Pons (tissue), 1 donor: ENCODE data around the gene ZNF423.

Source experiments
- DNase-seq: peaks from one replicate; pipeline ENCODE4 v3.0.0-alpha.2; 2016; ENCODE audit warnings: low spot score

ZNF423 gene

GRCh38 chr16:49554681-49555080, 301.2 kb downstream of the ZNF423 start:
- DNase-seq = no peak

DNA sequence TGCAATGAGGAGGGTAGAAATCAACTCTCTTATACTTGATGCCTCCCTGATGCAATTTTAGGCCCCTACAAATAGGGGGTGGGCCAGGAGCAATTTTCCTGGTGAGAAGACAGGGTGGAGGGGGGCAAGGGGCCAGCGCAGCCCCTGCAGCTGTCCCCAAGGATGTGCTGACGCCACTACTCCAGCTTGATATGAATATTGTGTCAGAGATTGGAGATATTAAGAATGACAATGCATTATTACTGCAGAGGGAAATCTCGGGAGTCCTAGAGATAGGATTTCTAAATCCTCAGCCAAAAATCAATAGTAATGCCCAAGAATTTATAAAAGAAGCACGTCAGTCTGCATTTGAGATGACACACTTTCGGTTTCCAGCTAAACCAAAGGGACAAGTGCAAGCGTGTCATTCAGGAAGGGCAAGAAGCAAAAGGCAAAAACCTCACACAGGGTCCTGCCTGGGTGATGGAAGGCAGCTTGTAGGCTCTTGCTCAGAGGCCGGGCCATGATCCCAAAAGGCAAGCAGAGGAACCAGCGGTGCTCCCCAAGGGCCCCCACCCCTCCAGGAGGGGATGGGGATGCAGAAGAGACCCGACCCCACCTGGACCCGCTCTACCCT, 303.5 kb downstream of the ZNF423 start:
- no peak for DNase-seq

- DNase-seq = no peak
These were observed 305.2 kb downstream of the ZNF423 start for GRCh38 chr16:49550666-49551065.

DNA sequence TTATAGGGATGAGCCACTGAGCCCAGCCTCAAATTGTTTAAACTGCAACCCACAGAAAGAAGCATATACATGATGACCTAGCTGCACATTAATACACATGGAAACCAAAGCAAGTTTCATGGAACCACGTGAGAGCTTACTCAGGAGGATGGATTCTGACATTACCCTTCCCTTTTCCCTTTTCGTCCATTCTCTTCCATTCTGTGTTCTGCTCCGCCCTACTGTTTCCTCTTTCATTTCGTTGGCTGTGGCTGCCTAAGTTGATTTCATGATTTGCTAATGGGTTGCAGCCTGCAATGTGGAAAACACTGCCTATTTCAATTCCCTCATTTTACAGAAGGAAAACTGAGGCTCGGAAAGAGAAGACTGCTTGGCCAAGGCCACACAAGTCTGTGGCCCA, 305.8 kb downstream of the ZNF423 start:
- no peak for DNase-seq

GRCh38 chr16:49548325-49548970, 307.5 kb downstream of the ZNF423 start:
- DNase-seq = no peak

DNA sequence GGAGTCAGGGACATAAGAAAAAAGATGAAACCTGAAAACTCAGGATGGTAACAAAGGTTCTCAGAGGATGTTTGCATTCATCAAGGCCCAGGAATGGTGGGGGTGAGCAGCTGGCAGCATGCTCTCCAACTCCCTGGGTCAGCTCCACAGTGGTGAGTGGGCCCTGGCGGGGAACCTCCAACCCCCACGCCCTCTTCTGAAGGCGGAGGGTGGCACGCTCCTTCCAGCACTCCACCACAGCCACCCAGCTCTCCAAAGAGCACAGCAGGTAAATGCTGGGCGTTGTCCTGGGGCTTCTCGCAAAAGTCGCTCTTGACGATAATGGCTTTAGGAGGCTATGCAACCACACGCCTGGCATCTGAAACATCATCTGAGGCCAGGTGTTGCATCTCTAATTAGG, 308.5 kb downstream of the ZNF423 start:
- no peak for DNase-seq

- DNase-seq = no peak
These were observed 309.2 kb downstream of the ZNF423 start for GRCh38 chr16:49546735-49547134.

GRCh38 chr16:49545741-49546448, 310.0 kb downstream of the ZNF423 start:
- DNase-seq = no peak

- no peak for DNase-seq
These were observed 310.7 kb downstream of the ZNF423 start for GRCh38 chr16:49545243-49545642.

DNA sequence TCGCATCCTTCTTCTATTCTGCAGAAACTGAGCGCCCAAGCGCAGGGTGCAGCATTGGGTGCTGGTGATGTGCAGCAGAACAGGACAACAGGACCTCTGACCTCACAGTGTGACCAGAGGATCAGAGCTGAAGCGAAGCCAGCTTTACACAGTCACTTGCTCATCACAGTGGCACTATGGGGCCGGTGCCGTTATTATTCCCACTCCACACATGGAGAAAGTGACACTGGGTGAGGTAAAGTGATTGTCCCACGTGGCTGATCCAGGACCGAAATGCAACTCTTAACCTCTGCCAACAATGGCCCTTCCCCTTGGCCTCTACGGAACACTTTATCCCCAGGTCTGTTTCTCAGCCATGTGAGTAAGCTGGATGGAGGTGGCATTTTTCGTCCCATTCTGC, 311.1 kb downstream of the ZNF423 start:
- no peak for DNase-seq

DNA sequence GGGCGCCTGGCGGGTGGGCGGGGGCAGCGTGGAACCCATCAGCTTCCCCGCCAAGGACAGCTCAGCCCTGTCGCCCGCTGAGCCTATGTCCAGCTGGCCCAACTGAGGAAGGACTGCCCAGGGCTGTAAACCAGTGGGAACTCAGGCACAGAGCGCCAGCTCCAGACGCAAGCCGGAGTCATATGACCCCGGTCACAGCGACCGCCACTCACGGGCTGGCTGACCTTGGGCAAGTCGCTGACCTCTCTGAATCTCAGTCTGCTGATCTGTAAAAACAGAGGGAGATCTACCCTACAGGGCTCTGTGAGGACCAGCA, 312.3 kb downstream of the ZNF423 start:
- DNase-seq = no peak

DNA sequence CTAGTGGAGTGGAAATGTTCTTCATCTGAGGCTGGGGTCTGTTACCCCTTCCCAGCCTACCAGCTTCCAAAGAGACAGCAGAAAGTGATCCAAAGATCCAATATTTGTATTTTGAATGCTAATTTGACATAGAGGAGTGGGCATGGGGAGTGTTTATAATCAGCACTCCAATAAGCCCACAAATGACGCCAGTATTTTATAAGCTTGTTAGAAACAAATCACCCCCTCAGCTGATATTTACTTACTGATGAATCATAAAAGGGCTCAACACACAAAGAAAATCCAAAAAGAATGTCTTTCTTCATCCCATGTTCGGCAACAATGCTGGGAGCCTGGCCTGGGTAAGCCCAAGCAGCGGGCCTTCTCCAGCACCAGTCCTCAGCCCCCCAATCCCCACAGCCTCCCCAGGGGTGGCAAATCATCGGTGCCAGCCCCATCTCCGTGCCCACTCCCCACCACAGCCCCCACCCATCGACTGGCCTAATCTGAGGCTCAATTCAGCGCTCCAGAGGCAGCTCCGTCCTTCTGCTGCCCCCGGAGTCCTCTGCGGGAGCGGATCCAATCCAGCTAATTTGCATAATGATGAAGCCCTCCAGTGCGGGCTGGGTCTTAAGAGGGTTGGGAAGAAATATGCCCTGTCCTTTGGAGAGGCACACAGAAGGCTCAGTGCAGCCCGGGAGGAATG, 312.8 kb downstream of the ZNF423 start:
- DNase-seq = no peak

DNA sequence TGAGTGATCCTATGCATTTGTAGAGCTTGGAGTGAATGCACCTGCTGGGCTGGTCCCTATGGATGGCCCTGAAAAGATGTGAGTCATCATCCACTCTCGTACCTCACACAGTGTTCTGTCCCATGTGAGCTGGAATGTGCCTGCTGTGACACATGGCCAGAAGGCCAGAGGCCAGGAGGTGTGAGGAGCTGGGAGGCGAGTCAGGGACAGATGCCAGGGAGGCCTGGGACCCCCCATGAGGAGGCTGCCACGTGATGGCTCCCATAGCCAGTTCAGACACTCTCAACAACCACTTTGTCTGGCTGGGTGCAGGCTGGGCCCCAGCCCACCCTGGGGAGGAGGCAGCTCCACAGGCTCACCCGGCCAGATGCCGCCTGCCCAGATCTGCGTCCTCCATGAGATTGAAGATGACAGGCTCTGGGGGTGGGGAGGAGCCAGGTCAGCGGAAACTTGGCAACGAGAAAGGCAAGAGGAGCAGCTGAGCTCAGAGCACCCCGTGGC, 313.5 kb downstream of the ZNF423 start:
- no peak for DNase-seq

DNA sequence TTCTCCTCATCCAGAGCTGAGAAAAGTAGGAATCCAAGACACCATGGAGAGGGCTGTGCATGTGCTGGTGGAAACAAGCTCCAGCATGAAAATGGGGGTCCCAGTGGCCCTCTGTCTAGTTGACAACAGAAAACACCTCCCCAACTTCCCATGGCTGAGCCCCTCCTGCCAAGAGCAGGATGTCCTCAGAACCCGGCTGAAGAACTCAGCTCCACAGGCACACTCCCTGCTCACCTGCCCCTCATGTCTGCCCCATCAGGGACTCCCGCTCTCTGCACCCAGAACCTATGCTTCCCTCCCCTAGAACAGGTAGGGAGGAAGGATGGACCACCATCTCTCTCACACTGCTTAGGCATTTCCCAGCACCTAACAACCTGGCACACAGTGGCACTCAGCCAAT, 315.1 kb downstream of the ZNF423 start:
- DNase-seq = no peak

- no peak for DNase-seq
These were observed 316.2 kb downstream of the ZNF423 start for GRCh38 chr16:49539758-49540157.

GRCh38 chr16:49537924-49538459, 317.9 kb downstream of the ZNF423 start:
- DNase-seq = no peak

GRCh38 chr16:49534901-49535610, 320.9 kb downstream of the ZNF423 start:
- no peak for DNase-seq

- no peak for DNase-seq
These were observed 322.5 kb downstream of the ZNF423 start for GRCh38 chr16:49533422-49533821.

DNA sequence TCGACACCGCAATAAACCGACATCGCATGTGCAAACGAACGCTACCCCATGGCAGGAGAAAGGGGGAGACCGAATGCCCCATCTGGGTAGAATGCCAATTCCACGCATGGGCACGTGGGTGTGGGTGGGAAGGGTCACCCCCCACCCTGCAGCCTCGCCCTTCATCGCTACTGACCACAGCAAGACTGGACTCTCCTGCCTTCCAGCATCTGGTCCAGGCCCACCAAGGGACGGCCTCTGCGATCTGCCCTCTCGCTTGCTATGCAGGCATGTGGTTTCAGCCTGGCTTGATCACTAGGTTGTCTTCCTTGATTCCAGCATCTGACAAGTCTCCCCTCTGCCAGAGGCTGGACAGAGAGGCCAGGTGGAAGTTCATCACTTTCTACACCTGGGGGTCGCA, 323.0 kb downstream of the ZNF423 start:
- no peak for DNase-seq

GRCh38 chr16:49531931-49532840, 323.7 kb downstream of the ZNF423 start:
- no peak for DNase-seq

GRCh38 chr16:49531425-49531824, 324.5 kb downstream of the ZNF423 start:
- DNase-seq = no peak
